GM21786 (cell line): ENCODE measurements around the gene ZNF784.

Experiments used
- ATAC-seq: cut with Tn5 transposase; IDR thresholded peaks from one replicate; pipeline ENCODE4 v1.9.1; 2021; ENCODE audit not compliant: unreplicated experiment

Gene ZNF784

GRCh38 chr19:55644191-55644833 is 19.9 kb upstream of the ZNF784 start:
- ATAC-seq = no peak

DNA sequence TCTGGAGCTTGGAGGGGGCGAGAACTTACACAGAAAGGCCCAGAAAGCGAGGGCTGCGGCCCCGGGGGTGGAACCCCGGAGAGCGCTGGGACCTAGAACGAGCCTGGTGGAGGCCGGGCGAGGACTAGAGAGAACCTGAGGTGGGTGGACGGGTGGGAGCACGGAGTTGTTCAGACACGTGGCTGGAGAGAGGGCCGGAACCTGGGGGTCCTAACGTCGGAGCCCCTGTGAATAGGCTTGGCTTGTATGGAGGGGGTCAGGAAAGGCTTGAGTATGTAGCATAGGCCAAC is 19.5 kb upstream of the ZNF784 start:
- ATAC-seq = no peak

GRCh38 chr19:55643003-55643886 is 18.9 kb upstream of the ZNF784 start, which contains the start of gene ZNF581:
Gene ZNF581 (plus strand): TSS chr19:55643649. CDS start chr19:55644572, 923 bp downstream.
- ATAC-seq = no peak

GRCh38 chr19:55642153-55643002 is 18.0 kb upstream of the ZNF784 start:
- no peak for ATAC-seq

DNA sequence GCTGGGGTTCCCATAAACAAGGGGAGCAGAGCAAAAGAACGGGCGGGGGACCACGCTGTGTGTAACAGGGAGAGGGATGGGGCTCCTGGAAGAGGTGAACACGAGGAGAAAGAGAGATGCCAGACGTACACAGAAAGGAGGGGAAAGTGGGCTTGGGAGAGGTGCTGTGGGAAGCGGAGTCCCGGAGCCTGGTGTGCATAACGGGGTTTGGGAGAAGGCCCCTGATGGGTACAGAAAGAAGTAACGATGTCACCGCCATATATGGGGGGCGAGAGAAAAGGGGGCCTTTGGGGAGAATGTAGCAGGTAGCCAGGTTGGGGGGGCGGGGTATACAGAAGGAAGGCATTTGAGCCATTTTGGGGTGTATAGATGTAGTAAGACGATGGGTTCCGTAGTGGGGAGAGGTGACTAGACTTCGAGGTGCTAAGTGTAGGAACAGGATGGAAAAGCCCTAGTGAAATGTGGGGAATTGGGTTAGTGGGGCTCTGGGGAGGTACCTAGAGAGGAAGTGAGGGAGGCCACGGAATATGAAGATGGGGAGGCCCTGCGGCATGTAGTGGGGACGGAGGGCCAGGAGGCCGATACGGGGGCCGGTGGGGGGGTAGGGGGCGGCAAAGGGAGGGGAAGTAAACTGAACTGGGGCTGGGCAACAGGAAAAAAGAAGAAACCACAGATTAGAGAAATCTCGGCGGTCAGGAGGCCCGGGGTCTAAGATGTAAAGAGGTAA is 17.2 kb upstream of the ZNF784 start:
- no peak for ATAC-seq

DNA sequence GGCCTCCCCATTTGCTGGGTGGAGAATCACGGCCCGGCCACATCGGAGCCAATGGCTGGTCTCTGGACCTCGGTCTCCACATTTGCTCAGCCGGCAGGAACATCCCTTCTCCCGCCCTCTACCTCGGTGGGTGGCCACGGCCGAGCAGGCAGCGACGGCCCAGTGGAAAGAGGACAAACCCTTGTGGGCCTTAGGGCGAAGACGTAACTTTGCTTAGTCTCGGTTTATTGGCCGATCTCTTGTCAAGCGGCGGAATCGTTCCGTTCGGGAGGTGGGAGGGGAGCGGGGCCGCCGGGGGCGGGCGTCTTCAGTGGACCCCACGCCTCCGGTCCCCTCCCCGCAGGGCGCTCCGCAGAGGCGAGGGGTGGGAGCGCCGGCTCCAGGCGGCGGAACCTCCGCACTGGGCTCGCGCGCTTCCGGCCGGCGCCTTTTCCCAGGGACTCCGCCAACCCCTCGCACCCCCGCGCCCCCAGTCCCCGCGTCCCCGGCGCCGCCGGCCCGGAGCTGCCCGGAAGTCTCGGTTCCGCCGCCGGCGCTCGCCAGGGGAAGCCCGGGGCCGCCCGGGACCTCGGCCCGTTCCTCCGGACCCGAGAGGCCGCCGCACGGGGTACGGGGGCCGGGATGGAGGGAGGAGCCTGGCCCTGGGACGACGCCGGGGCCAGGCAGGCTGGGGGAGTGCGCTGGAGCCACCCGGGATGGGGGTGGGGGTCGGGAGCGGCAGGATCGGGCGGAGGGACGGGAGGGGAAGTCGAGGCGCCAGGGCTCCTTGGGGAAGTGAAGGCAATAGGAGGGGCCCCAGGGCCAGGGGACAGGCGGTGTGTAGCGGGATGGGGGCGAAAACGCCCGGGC is 16.4 kb upstream of the ZNF784 start, which contains the start of gene ZNF580:
Gene ZNF580 (plus strand): TSS at position 426 of the 849 bp plus-strand sequence. CDS start 1,507 bp downstream, outside the sequence.
- ATAC-seq = no peak

DNA sequence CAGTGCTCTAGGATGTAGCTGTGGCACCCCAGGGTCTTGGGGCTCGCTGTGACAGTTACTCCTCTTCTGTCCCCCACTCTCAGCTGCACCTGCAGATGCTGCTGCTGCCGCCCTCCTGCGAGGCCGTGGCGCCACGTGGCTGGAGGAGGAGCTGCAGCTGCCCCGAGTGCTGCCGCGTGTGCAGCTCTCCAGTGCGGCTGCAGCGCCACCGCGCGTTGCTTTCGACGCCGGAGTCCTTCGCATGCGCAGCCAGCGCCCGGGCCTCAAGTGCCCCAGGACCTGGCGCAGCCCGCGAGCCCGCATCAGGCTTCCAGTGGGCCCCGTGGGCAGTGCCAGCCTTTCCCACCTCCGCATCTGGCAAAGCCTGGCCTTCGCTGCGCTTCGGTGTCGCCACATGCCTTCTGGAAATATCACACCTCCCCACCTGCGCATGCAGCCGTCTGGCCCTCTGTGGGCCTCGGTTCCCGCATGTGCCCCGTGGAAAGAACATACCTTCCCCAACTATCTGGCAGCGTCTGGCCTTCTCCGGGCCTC is 15.7 kb upstream of the ZNF784 start:
- no peak for ATAC-seq

- ATAC-seq = no peak
Observed at GRCh38 chr19:55638864-55639359, 14.5 kb upstream of the ZNF784 start.

DNA sequence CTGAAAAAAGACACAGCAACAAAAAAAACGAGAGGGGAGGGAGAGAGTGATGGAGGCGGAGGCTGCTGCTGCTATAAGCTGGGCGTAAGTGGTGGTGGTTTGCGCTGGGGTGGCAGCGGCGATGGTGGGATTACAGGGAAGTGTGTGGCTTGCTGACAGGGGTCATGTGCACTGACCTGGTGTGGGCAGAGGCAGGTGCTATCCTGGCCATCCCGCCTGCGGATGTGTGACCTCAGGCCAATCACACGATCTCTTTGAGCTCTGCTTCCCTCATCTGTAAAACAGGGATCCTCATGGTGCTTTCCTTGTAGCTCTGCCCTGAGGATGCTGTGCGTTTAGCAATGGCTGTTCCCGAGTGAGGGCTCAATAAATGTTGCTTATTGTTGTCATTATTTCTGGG is 13.2 kb upstream of the ZNF784 start:
- ATAC-seq = no peak

- no peak for ATAC-seq
Observed at GRCh38 chr19:55636723-55637122, 12.4 kb upstream of the ZNF784 start.

DNA sequence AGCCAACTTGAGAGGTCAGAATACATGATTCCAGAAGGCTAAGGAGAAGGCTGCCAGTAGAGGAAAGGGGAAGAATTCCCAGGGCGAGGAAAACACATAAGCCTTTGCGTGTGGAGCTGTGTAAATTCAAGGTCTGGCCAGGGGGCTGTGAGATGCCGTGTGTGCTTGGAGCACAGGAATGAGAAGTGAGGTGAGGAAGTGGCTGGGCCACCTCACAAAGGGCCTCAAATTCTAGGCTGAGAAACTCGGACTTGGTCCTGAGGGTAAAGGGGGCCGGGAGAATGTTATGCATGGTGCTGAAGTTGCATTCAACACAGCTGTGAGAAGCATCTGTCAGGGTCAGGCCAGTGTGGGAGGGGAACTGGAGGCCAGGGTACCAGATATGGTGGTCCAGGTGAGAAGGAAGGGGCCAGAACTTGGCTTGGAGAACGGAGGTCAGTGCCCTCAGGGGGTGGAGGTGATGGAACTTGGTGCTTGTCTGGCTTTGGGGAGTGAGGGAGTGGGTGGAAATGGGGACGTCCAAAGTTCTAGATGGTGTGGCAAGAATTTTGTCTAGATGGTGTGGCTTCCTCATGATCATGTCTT is 11.6 kb upstream of the ZNF784 start:
- no peak for ATAC-seq

DNA sequence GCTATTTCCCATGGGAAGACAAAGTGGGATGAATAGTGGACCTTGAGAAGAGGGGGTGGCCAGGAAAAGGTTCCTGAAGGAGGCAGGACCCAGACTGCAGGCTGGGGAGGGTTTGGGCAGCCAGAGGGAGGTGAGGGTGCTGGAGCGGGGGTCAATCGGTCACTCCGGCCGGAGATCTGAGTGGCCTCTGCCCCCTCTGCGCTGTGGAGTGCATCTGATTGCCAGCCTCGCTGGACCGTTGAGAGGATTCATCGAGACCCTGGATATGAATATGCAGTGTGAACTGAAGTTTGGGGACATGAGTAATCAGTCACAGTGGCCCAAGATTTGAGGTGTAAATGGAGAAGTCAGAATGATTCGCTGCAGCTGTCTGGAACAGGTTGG is 11.0 kb upstream of the ZNF784 start:
- no peak for ATAC-seq

DNA sequence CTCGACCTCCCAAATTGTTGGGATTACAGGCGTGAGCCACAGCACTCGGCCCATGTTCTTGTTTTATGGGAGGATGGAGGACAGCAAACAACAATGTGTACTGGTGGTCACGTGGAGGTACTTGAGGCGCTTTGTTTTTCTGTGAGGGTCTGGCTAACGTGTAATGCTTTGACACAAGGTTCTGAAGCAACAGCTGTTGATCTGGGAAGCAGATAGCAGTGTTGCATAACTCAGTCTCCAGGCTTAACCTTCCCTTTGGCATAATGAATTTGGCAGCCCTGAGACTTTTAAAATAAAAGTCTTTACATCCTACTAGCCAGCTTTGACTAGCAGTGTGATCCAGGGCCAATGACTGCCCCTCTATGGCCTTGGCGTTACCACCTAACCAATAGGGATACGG is 9.5 kb upstream of the ZNF784 start:
- no peak for ATAC-seq

- no peak for ATAC-seq
Observed at GRCh38 chr19:55632463-55632834, 8.1 kb upstream of the ZNF784 start.

DNA sequence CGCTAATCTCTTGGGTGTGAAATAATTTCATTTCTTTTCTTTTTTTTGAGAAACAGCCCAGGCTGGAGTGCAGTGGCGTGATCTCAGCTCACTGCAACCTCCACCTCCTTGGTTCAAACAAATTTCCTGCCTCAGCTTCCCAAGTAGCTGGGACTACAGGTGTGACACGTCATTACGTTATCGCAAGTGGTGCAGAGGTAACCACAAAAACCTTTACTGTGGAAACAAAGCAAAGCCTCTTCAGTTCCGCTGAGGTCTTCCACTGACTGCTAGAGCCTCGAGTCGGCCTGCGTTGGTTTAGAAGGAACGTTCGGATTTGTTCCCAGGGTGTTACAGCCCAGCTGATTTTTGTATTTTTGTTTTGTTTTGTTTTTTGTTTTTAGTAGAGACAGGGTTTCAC is 2.0 kb upstream of the ZNF784 start:
- no peak for ATAC-seq

DNA sequence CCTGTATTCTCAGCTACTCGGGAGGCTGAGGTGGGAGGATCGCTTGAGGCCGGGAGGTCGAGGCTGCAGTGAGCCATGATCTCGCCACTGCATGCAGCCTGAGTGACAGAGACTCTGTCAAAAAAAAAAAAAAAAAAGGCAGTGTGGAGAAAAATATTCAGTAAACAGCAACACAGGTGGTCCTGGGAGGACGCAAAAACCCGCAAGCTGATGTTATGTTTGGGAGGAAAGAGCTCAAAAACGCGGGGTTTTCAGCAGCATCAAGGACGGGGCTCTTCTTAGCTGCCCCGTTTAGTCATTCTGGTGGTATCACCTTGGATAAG is 599 bp upstream of the ZNF784 start:
- no peak for ATAC-seq

- no peak for ATAC-seq
Observed at GRCh38 chr19:55623561-55623960, 805 bp downstream of the ZNF784 start.

DNA sequence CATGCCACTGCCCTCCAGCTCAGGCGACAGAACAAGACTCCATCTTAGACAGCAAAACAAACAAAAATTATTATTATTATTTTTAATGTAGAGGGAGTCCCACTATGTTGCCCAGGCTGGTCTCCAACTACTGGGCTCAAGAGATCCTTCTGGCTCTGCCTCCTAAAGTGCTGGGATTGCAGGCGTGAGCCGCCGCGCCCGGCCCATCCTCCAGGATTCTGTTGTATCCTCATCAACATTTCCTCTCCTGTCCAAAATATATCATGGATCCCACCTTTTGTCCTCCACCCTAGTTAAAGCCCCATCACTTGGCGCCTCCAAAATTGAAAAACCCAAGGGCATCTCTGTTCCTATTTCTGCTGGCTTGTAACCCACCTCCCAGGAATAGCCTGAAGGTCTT is 1.2 kb downstream of the ZNF784 start:
- ATAC-seq = no peak

- no peak for ATAC-seq
Observed at GRCh38 chr19:55622242-55622969, 2.0 kb downstream of the ZNF784 start.
